Thyroid gland (tissue), 4 donors: ENCODE measurements around the gene IL25.

Experiments used
- CTCF ChIP-seq, 6 experiments: fragments of 200-600 bp in 3 of 6; fragments of 450-650 bp in 3 of 6; sonication (generic) in 3 of 6; IDR thresholded peaks; one replicate each; pipeline ENCODE4 v1.5.1; 2016 to 2019; ENCODE audit warnings: antibody characterized with exemption in 6 of 6, mild to moderate bottlenecking in 2 of 6, inconsistent platforms in 1 of 6, moderate library complexity in 1 of 6
- POLR2A ChIP-seq, 2 donors: fragments of 450-650 bp; IDR thresholded peaks; one replicate each; pipeline ENCODE4 v1.6.1; 2017; ENCODE audit warnings: antibody characterized with exemption in 2 of 2, mild to moderate bottlenecking in 2 of 2, moderate library complexity in 1 of 2

GRCh38 chr14:23323838-23324454, 48.7 kb upstream of the IL25 start:
- TF ChIP-seq POLR2A (IDR thresholded peaks at IDR 0.05): no peak
- TF ChIP-seq CTCF (IDR thresholded peaks at IDR 0.05): no peak
